ENCODE measurements around the gene CALD1.

DNA sequence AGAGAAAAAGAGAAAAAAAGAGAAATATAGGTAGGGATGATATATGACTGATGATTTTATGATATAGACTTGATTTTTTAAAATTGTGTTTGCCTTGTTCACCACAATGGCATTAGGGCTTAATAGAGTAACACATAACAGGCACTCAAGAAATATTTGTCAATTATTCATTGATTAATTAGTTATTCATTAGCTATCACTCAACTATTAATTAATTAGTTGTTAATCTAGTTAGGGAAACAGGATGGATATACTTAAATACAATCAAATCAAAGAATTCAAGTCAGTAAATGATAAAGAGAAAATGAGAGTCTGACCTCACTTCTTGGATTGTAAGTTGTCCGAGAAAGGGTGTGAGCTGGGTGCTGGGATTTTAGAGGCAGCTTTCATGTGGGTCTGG, 15.1 kb upstream of the CALD1 start:
- TF ChIP-seq, protein P1, sequence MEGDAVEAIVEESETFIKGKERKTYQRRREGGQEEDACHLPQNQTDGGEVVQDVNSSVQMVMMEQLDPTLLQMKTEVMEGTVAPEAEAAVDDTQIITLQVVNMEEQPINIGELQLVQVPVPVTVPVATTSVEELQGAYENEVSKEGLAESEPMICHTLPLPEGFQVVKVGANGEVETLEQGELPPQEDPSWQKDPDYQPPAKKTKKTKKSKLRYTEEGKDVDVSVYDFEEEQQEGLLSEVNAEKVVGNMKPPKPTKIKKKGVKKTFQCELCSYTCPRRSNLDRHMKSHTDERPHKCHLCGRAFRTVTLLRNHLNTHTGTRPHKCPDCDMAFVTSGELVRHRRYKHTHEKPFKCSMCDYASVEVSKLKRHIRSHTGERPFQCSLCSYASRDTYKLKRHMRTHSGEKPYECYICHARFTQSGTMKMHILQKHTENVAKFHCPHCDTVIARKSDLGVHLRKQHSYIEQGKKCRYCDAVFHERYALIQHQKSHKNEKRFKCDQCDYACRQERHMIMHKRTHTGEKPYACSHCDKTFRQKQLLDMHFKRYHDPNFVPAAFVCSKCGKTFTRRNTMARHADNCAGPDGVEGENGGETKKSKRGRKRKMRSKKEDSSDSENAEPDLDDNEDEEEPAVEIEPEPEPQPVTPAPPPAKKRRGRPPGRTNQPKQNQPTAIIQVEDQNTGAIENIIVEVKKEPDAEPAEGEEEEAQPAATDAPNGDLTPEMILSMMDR (IDR thresholded peaks at IDR 0.05; ENCODE audit: insufficient read depth, low read length, poor library complexity, severe bottlenecking), result no peak
- TF ChIP-seq EZH2phosphoT487 (conservative IDR thresholded peaks at IDR 0.05; ENCODE audit: low read length), result no peak

Measured in SU-DHL-6 (cell line).